ENCODE data around the gene MAP2K5.
"Not testable (repeated sequence)": the region's sequence is repeated elsewhere in the genome, so short reads cannot be mapped to it uniquely, and the experiment has no call there.

The MAP2K5 gene

DNA sequence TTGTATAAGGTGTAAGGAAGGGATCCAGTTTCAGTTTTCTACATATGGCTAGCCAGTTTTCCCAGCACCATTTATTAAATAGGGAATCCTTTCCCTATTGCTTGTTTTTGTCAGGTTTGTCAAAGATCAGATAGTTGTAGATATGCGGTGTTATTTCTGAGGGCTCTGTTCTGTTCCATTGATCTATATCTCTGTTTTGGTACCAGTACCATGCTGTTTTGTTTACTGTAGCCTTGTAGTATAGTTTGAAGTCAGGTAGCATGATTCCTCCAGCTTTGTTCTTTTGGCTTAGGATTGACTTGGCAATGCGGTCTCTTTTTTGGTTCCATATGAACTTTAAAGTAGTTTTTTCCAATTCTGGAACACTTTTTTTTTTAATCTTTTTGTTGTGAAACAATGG, 130.3 kb downstream of the MAP2K5 start:
- DNase-seq (ENCODE audit: low read depth), result not testable (repeated sequence)

DNA sequence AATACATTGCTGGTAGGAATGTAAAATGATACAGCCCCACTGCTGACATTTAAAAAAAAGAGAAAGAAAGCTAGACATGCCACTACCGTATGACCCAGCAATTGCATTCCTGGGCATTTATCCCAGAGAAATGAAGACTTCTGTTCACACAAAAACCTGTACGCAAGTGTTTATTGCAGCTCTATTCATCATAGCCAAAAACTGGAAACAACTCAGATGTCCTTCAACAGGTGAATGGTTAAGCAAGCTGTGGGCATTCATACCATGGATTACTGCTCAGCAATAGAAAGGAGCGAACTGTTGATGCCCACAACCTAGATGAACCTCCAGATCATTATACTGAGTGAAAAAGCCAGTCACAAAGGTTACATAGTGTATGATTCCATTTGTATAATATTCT, 132.5 kb downstream of the MAP2K5 start:
- peak; percentile 3 for DNase-seq (ENCODE audit: low read depth)

DNA sequence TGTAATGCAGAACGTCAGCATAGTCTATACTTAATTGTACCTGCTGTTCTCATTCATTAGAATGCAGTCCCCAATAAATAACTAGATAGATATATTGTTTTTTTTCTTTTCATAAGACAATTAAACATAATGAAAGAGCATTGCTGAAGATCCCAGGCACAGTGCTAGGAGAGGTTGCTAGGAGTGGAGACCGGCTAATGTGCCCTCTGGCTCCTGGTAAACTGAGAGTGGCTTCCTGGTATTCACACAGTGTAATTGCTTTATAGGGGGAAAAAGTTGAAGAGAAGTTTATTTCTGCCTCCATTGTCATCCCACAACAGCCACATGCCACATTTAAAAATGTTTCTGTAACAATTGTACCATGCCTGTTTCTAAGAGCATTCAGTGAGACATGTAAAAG, 135.6 kb downstream of the MAP2K5 start:
- no peak for DNase-seq (ENCODE audit: low read depth)

DNA sequence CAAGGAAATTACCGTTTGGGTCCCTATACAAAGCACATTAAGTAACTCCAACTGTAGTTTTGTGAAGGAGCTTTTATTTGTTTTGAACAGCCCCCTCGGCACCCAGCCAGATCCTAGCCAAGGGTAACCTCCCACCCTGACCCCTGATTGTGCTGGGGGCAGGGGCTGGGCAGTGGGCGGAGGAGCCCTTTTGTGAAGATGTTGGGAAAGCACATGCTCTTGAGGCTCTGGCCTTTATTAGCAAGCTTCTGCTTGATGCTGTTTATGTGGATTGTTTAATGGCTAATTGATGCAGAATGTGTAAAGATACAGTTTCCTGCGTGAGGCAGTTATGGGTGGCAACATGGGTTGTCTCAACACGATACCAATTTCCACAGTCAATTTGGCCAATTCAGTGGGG, 136.5 kb downstream of the MAP2K5 start:
- no peak for DNase-seq (ENCODE audit: low read depth)

DNA sequence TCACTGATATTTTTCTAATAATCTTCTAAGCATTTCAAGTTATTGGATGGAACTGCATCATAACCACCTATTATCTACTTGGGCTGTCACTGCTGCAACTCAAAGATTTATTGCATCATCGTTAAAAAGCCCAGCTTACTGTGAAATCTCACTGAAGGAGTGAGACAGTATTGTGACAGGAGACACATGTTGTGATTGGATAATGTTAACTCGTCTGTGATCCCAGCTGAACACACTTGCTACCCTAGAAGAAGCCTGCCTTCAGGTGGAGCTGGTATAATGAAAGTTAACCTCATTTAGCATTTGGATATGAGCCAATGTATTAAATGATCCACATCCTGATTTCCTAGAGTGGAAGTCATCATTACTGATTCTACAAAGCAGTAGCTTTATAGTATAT, 138.1 kb downstream of the MAP2K5 start:
- peak; percentile 12 for DNase-seq (ENCODE audit: low read depth)

DNA sequence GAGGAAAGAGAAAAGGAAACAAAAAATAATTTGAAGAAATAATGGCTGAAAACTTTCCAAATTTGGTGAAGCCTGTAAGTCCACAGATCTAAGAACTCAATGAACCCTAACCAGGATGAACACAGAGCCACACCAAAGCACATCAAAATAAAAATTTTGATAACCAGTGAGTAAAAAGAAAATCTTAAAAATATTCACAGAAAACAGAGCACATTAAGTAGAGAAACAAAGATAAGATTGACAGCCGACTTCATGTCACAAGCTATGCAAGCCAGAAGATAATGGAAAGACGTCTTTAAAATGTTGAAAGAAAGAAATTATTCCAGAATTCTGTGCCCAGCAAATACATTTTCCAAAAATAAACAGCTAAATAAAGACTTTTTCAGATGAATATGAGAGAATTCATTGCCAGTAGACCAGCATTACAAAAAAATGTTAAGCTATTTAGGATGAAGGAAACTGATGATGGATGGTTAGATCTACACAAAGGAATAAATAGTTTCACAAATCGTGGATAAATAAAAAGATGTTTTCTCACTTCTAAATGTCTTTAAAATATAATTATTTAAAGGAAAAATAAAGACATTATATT, 142.6 kb downstream of the MAP2K5 start:
- peak; percentile 39 for DNase-seq (ENCODE audit: low read depth)

DNA sequence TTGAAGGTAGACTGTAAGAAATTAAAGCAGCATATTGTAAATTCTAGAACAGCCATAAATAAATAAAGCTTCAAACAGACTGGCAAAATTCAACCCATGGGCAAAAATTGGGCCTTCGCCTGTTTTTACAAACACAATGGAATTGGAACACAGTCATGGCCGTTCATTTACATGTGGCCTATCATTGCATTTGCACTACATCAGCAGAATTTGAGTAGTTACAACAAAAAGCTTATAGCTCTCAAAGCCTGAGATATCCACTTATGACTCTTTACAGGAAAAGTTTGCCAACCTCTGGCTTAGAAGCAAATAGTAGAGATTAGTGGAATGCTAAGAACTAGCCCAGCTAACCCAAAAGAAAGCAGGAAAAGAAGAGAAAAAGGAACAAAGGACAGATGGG, 143.2 kb downstream of the MAP2K5 start:
- DNase-seq (ENCODE audit: low read depth), result no peak

DNA sequence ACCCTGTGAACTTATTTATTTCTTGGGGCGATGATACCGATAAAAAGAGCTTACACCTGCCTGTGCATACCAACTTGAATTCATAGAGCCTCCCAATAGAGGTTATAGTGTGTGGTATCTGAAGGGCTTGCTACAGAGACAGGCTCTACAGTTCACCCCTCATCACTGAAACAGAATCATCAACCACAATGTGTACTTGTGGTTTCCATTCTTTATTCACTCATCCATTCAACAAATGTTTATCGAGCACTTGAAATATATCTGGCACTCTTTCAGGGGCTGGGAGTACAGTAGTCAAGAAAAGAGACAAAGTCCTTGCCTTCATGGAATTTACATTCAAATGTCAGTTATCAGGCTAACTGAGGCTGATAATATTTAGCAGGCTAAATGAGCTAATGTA, 148.4 kb downstream of the MAP2K5 start:
- DNase-seq (ENCODE audit: low read depth), result no peak

DNA sequence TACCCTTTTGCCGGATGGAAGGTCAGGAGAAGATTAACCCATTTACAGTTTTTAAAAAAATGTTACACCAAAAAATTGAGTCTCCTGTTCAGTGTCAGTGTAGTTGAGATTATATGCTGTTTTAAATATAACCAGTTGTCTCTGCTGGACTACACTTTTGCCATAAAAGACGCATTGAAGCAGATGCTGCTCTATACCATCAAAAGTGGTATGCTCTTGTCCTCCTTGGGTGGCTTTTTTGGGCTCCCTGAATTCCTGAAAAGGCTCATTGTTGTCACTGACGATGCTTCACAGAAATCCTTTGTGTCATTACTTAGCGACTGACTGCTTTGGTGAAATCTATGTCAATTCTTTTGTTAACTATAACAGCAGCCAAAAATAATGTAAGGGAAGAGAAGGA, 148.9 kb downstream of the MAP2K5 start:
- no peak for DNase-seq (ENCODE audit: low read depth)

DNA sequence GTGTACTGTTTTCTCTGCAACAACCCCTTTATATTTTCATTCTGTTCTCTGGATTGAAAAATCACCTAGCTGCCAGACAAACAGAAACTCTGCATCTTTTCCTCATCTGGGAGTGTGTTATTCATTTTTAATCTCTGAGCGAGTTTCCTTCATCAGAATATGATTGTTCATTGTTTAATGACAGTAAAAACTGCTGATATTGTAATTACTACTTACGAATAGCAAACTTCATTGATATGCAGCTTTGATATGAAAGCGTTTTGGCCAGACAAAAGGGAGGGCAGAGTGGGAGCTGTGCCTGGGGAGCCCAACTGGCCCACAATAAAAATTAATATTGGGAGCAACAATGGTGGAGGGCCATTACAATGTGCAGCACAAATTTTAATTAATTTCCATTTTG, 150.1 kb downstream of the MAP2K5 start:
- no peak for DNase-seq (ENCODE audit: low read depth)

DNA sequence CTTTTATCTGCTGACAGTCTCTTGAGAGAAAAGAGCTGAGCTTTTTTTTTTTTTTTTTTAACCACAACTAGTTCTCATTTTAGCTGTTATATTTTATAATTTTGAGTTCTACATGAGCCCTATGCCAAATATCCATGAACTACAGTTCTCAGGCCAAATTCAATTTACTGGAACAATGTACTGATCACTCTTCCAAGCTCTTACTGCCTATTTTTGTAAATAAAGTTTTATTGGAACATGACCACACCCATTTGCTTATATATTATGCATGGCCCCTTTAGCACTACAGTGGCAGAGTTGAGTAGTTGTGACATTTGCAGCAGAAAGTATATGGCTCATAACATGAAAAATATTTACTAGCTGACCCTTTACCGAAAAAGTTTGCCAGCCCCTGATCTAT, 153.6 kb downstream of the MAP2K5 start:
- no peak for DNase-seq (ENCODE audit: low read depth)

DNA sequence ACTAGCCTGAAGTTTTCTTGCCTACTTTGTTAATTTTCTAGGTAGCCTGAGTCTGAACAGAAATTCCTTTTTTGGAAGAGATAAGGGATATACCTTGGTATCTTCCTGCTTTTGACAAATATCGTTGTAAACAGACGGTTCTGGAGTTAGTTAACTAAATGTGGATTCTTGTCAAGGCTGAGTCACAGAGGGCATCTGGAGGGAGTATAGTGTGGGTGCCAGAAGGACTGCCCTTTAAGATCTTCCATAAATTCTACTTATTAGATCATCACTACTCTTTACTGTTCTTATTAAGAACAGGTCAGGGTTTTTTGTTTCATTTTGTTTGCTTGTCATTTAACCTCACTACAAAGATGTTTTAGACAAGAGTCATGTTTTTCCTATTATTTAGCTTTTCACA, 157.5 kb downstream of the MAP2K5 start:
- peak; percentile 31 for DNase-seq (ENCODE audit: low read depth)

DNA sequence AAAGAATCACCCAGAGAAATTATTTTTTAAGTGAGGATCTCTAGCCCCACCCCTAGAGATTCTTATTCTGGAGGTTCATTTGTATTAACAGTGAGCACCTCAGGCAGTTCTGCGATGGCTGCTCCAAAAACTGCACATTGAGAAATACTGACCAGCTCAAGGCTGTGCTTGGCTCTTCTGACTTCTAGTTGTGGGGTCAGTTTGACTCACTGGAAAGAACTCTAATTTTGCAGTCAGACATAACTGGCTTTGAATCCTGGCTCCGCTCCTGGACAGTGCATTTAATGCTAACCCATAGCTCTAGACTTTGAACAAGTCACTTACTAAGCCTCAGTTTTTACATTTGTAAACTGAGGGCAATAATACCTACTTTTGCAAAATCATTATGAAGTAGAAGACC, 159.2 kb downstream of the MAP2K5 start:
- peak; percentile 61 for DNase-seq (ENCODE audit: low read depth)

DNA sequence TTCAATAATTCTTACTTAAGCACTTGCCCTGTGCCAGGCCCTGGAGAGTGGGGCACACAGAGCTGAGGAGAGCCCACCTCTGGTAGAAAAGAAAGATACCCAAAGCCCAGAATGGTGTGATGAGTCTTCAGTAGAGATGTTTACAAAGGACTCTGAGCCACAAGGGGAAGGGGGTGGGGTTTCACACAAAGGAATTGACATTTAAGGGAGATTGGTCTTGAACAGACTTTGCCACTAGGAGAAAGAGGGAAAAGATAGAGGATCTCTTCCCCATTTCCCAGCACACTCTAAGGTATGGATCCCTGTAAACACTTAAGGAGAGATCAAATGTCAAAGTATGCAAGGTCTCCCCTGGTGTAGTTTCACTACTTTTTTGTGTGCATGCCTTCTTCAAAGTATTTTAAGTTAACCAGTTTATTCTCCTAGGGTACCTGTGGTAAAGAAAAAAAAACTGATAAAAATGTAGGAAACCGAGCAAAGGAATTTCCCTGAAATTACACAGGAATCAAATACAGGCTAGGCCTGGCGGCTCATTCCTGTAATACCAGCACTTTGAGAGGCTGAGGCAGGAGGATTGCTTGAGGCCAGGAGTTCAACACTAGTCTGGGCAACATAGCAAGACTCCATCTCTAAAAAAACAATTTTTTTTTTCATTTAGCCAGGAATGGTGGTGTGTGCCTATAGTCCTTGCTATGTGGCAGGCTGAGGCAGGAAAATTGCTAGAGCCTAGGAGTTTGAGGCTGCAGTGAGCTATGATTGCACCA, 165.2 kb downstream of the MAP2K5 start:
- DNase-seq (ENCODE audit: low read depth), result no peak

DNA sequence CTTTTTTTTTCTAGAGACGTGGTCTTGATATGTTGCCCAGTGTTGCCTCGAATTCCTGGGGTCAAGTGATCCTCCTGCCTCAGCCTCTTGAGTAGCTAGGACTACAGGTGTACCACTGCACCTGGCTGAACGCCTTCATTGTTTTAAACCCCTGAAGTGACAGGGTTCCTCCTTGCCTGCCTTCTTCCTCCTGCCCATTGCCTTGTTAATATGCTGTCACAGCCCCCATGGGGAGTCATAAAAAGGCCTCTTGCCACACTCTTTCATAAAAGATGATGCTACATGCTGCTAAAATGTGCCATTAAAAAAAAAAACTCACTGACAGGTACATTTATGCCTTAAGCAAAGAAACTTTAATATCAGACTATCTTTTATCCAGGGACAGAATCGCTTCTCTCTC, 166.0 kb downstream of the MAP2K5 start:
- DNase-seq (ENCODE audit: low read depth), result no peak

DNA sequence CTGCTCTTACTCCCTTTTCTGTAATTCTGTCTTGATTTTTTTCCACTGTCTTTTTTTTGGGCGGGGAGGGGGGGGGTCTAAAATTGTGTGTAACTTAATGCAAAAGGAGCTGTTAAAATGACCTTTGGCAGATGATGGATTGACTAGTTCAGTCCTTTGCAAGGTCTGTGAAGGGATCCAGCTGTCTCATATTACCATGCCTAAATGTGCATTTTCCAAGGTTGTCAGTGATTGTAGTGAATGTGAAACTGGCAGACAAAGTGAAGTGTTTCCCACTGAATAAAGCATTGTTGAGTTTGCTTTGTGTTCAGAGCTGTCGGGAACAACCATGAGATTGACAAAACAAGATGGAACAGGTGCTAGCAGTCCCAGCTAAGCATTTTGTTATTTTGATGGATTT, 172.7 kb downstream of the MAP2K5 start:
- no peak for DNase-seq (ENCODE audit: low read depth)

DNA sequence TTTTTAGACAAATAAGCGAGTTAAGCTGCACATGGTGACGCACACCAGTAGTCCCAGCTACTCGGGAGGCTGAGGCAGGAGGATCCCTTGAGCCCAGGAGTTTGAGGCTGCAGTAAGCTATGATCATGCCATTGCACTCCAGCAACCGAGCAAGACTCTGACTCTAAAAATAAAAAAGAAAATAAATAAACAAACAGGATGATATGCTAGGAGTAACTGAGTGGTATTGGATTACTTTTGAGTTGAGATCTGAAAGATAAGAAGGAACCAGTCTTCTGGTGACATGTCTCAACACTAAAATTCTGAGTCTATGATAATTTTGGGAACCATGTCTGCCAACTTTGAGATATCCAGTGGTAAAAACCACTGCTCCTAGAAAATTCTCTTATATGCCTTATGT, 173.7 kb downstream of the MAP2K5 start:
- no peak for DNase-seq (ENCODE audit: low read depth)

DNA sequence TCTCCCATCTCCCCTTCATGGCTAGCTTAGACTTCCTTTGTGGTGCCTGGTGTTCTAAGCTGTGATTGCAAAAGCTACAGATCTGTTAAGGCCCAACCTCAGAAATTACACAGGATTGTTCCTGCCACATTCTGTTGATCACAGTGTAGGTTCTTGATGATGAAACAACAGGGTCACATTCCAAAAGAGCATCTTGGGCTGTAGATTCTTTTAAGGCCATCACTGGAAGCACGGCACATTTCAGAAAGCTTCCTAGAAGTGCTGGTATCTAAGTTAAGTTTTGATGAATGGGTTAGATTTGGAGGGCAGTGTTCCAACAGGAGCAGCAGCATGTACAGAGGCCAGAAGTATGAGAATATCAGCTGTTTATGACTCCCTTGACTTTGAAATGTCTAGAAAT, 175.3 kb downstream of the MAP2K5 start:
- DNase-seq (ENCODE audit: low read depth), result no peak

DNA sequence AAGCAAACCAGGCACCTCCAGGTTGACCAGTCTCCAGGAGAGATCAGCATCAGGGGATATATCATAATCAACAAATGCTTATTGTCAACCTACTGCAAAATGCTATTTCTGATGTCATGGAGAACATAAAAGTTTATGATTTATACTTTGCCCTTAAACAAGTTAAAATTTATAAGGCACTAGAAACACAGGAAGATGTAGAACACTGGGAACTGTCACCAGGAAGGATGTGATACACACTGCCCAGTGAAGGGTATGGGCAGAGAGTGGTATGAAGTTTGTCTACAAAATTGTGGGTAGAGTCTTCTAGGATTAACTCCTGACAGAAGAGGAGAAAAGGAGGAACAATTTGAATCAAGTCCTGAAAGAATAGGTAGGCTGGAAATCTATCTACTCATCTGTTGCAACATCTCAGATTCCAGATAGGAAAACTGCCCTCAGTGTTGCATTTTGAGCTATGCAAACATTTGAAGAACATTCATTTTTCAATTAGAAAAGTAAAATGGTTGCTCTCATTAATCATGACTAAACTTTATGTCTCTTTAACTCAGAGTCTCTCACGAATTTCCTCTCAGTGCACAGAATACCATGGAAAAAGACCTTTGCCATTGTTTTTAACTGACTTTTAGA, 176.9 kb downstream of the MAP2K5 start:
- no peak for DNase-seq (ENCODE audit: low read depth)

DNA sequence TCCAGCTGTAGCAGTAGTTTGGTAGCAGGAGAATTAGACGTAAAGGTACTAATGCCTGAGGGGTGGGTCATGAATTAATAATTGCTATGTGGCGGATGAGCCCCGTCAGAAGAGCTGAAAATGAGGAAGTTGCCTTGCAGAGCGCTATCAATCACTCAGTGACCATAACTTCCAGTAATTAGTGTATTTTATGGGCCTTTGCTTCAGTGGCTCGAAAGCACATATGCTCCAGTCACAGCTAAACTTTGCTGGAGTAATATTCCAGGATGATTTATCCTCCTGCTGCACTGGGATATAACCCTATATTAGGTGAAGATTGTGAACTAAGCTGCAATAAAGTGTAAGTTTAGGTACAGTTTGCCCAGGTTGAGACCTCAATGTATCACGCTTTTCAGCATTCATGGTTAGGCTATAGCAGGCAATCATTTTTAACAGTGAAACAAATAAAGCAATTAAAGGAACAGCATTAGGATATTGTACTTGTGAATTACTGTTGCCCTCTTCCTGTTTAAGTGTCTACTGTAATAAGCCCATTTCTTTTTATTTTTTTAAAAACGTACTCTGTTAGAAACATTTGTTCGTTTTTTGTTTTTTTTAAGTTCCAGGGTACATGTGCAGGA, 178.2 kb downstream of the MAP2K5 start:
- DNase-seq (ENCODE audit: low read depth), result no peak

DNA sequence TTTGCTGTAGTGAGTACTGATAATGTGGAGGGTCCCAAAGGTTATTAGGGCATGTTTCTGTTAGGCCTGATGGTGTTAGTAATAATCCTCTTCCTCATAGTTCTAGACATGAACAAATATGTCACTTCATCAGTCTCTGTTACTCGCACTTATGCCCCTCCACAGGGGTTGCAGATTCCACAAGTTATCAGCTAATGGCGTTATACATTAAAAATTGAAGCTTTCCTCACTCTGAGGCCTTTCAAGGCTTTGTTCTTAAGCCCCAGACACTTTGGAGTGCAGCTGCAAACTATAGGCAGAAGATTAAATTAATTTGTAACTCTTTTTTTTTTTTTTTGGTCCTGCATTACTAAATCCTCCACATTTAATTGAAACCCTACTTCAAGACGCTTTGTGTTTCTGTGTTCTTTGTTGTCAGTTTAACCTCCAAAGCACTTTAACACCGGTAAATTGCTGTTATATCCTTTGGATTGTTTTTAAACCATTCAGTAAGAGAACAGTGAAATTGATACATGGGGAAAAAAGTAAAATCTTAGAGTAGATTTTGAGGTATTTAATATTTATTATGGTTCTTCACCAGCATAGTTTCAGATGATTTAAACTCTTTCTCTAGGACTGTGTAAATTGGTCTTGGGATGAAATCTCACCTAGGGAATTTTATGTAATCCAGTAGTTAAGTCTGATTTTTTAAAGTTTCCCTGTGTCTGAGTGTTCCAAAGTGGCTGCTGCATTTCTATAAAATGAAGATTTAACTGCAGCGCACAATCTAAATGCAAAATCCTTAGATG, 179.7 kb downstream of the MAP2K5 start:
- DNase-seq (ENCODE audit: low read depth), result no peak

DNA sequence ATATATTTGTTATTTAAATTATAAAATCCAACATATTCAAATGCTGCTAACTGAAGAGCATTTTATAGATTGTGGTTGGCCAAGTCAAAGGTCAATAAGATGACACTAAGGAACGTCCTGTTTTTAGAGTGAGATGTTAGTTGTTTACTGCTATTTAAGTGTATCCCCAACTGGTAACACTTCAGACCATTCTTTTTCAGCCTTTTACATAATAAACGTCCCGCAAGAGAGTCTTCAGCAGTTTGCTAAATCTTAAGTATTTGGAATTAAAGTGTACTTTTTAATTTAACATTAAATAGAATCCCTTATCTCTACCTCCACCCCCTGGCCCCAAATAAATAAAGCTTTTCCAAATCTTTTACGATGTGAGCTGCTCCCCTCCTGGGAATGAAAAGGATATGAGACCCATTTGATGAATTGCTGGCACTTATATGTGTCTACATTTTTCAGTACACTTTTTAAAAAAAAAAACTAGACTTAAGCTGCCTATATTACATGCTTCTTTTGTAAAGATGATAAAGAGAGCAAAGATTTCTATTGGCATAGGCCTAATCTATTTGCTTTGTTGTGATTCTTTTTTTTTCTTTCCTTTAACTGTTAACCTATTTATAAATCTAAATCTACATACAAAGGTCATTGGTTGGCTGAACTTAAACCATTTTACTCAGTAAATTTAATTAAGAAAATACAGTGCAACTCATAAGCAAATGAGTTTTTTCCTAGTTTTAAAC, 181.0 kb downstream of the MAP2K5 start:
- no peak for DNase-seq (ENCODE audit: low read depth)

All from fibroblast of gingiva (primary cell).